NCI-H510A (cell line): ENCODE data around the gene SLC2A8.

Source experiments
- DNase-seq: peaks from one replicate; lab custom pipeline; 2025; lab: John Stamatoyannopoulos, UW

The SLC2A8 gene

DNA sequence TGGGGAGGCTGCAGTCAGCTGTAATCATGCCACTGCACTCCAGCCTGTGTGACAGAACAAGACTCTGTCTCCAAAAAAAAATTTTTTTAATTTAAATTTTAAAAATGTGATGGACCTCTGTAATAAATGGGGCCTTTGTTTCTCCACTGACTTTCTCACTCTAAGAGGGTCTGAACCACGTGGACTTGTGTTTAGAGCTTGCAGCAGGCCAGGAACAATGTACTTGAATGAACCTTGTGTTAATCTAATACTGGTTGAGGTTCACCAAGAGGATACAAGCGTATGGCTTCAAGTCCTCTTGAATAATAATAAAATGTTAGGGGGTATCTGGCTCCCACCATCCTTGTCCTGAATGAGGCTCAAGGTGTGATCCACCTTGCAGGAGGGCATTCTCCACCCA lies 14.4 kb upstream of the SLC2A8 start:
- no peak for DNase-seq

DNA sequence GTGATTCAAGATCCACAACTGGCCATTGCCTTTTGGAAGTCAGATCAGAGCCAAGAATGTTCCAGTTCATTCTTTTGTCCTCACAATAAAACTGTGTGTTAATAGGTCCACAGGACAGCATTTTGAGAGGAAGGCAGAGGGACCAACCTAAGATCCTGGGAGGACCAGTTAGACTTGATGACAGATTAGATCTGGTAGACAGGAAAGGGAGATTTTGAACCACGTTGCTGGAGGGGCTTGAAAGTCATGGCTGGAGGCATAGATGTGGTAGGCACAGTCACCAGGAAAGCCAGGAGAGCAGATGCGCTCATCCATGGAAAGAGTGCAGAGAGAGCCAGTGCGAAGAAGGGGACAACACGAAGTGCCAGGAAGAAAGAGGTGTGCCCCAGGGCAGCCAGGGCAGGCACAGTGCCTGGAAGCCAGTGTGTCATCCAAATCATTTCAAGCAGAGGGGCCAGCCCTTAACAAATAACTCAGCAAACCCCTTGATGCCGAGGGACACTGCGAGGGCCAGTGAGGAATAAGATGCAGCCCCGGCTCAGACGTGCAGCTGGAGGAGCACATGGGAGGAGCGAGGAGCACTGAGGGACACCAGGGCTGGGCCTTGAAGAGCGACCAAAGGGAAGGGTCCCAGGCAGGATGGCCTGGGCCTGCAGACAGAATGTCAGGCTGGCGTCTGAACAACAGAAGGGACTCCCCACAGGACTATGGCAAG lies 12.8 kb upstream of the SLC2A8 start:
- no peak for DNase-seq

DNA sequence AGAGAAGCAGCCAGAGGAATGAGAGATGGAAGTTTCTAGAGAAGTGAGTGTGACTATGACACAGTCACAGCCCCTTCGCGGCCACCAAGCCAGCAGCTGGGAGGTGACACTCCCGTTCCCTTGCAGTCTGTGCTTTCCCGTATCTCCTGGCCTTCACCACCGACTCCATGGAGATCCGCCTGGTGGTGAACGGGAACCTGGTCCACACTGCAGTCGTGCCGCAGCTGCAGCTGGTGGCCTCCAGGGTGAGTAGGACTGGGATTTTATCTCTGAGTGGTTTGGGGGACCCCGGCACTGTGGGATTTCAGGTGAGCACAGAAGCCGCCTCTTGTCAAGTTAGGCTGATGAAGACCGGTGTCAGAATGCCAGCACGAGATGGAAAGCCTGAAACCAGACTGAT lies 12.1 kb upstream of the SLC2A8 start:
- DNase-seq: no peak

DNA sequence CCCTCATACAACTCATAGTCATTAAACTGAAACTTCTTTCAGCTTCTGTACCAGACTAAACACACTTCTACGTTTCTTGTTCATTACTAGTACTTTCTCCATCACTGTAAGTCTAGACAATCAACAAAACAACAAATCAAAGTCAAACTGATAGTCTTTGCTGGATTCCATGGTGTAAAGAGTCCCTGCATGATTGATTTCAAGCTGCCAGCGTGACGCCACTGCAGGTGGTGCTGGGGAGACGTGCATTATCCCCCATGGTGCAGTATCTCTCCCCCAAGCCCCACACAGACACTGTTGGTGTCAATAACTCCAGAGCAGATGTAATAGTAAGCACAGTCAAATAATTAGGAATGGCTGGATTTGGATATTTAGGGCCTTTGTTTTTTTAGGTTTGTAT lies 10.7 kb upstream of the SLC2A8 start:
- DNase-seq: no peak

DNA sequence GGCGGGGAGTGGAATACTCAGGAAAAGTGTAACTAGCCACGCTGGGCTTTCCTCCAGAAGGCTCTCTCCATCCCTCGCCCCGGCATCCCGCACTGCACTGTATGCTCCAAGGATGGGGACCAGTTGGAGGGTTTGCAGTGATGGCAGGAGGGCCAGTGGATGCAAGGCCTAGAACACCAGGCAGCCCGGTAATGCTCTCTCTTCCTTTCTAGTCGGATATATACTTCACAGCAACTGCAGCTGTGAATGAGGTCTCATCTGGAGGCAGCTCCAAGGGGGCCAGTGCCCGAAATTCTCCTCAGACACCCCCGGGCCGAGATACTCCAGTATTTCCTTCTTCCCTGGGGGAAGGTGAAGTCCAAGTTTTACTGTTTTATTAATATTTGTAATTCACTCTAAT lies 10.0 kb upstream of the SLC2A8 start:
- DNase-seq: no peak

DNA sequence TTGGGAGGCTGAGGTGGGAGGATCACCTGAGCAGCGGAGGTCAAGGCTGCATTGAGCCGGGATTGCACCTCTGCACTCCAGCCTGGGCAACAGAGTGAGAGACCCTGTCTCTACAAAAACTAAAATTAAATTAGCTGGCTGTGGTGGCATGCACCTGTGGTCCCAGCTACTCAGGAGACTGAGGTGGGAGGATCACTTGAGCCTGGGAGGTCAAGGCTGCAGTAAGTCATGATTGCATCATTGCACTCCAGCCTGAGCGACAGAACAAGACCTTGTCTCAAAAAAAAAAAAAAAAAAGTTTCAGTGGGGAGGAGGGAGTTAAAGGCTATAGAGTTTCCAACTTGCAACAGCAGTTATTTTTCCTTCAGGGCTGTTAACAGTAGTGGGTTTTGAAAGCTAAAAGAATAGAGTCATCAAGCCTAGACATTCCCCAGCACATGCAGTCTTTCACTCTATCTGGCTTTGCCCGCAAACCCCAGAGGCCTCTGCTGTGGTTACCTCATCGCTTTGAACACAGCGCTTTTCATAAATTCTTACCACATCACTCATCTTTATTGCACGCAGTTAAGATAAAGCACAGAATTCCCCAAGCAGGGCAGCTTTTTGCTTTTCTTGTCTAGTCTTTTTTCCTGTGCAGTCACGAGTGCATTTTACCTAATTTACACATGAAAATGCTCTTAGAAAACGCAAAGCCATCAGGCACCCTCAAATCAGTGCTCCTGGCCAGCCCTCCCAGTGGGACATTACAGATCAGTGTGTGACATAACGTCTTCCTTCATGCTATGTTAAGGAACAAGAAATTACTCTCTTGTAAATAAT lies 8.7 kb upstream of the SLC2A8 start:
- DNase-seq: no peak

DNA sequence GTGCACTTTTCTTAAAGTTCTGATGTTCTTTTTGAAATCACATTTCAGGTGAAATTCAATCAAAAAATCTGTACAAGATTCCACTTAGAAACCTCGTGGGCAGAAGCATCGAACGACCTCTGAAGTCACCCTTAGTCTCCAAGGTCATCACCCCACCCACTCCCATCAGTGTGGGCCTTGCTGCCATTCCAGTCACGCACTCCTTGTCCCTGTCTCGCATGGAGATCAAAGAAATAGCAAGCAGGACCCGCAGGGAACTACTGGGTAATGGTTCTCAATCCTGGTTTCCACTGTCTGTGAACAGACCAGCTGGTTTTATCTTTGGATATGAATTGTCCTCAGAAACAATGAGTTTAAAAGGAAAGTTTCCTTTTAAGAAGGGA lies 8.1 kb upstream of the SLC2A8 start:
- no peak for DNase-seq

DNA sequence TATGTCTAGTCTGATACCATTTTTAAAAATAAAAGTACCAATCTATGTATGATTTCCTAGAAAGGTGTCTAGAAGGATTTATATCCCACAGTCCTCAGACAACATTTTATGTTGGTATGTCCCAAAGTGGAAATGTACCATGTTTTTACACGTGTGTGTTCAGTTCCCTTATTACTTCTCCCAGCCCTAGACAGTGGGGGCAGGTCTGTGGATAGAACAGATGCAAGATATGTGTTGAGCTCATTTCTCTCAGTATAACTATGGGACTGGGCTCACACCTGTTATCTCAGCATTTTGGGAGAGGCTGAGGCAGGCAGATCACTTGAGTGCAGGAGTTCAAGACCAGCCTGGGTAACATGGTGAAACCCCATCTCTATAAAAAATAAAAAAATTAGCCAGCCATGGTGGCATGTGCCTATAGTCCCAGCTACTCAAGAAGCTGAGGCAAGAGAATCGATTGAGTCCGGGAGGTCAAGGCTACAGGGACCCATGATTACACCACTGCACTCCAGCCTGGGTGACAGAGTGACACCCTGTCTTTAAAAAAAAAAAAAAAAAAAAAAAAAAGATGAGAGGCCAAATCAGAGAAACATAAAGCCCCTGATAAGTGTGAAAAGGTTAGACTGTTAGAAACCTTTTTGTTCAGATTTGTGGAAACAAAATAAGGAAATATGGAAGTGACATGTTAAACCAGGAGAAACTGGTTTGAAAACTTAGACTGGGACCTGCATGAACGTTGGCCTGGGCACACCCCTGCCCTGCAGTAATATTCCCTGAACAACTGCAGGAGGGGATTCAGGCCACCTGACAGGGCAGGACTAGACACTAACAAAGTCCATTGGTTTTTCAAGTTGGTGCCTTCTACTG lies 7.4 kb upstream of the SLC2A8 start:
- no peak for DNase-seq

DNA sequence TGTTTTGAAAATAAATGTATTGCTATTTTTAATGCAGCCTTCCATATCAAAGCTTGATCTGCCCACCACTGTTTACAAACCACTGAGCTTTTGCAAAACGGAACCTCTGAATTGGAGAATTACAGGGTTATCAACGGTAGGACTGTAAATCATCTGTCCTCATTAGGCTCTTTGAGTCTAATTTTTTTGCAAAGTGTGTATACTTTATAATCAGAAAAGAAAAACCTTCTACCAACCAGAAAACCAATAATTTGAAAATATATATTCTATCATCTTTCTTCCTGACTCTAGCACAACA lies 6.8 kb upstream of the SLC2A8 start:
- DNase-seq: no peak

DNA sequence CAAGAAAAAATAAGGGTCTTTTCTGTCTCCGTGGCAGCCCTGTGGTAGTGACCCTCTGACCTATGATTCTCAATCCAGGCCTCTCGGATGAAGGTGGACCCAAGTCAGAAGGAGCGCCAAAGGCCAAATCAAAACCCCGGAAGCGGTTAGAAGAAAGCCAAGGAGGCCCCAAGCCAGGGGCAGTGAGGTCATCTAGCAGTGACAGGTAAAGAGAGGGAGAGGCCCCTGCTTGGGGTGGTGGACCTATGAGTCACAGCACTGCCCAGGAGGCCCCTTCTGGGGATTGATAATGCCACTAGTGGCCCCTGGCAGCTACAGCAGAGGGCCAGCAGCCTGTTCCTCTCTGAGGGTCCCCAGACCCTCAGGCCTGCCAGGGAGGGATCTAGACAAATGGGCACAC lies 6.4 kb upstream of the SLC2A8 start:
- DNase-seq: no peak

DNA sequence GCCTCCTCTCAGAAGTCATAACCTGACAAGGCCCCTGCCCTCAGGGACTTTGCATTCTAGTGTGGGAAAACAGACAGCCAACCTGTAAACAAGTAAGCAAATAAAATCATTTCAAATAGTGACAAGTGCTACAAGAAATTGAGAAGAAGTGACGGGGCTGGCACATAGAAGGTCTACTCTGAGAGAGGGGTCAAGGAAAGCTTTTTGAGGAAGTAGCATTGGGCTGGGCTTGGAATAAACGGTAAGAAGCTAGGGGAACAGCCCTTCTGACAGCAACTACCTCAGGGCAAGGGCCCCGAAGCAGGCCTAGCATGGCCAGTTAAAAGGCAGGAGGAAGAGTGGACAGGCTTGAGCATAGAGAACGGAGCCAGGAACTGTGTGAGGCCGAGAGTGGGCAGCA lies 4.8 kb upstream of the SLC2A8 start:
- no peak for DNase-seq

DNA sequence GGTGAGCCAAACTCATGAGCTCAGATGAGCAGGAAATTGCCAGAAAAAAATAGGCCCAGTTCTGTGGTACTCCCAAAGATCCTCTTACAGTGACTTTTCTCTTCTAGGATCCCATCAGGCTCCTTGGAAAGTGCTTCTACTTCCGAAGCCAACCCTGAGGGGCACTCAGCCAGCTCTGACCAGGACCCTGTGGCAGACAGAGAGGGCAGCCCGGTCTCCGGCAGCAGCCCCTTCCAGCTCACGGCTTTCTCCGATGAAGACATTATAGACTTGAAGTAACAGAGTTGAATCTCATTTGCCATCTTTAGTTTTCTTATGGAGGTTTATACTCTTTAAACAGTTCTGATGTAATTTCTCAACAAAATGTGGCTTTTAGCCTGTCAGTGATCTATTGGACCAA lies 4.0 kb upstream of the SLC2A8 start:
- no peak for DNase-seq

DNA sequence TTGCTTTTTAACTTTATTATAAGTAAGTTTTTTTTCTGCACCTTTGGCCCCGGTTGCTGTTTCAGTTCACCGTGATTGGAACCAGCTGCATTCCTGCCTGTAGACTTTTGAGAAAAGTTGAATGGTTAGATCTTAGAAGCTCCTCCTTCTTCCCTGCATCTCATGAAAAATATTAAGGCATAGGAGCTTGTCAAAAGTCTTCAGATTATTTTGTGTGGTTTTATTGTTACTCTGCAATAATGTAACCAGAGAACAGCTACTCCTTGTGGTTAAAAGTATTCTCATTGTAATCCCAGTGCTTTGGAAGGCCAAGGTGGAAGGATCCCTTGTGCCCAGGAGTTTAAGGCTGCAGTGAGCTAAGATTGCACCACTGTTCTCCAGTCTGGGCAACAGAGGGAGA lies 3.3 kb upstream of the SLC2A8 start:
- no peak for DNase-seq

DNA sequence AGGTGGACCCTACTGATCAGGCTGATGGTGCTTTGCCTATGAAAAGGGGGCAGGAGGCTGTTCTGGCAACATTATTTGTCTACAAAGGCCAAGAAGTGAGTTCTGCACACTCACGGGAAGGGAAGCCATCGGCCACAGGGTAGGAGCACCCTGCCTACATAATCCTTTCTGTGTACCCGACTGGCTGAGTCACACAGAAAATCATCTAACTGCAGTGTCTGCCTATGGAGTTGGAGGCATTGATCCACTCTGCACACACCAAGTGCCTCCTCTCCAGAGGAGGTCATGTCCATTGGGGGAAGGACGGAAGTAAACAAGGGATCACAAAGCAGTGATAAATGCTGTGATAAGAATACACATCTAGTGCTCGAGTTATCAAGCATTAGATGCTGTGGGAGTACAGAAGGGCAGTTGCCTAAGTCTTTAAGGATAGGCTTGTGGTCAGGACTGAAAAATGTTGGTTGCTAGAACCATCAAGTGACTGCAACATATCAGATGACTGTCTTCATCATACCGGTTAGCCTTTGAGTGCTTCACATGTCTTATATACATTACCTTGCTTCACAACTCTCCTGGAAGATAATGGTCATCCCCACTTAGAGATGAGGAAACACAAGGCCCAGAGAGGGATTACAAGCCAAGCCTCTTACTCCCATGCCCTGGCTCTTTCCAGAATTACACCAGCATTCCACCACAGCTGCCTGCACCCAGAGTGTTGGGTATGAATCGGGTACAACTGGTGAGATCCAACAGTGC lies 1.3 kb upstream of the SLC2A8 start:
- no peak for DNase-seq

DNA sequence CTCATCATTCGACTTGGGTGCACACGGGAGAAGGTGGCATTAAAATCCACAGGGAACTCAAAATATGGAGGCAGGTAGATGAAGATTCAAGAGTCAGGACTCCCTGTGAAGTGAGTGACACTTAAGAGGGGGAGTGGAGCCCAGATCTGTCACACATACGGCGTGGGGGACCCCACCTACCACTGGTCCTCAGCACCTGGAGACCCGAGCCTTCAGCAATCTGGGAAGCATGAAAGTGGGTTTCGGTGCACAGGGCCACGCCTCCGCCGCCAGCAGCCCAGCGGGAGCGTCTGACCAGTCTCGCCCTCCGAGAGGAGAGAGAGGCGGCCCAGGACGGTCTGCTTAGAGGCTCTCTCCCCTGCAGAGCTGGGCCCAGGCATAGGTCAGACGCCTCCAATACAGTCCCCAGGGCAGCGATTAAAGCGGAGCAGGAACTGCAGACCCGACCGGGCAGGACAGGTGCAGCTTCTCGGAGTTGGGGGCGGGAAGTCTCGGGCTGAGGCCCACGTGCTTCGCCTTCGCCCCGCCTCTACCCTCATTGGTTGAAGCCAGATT lies 639 bp upstream of the SLC2A8 start:
- DNase-seq: no peak

DNA sequence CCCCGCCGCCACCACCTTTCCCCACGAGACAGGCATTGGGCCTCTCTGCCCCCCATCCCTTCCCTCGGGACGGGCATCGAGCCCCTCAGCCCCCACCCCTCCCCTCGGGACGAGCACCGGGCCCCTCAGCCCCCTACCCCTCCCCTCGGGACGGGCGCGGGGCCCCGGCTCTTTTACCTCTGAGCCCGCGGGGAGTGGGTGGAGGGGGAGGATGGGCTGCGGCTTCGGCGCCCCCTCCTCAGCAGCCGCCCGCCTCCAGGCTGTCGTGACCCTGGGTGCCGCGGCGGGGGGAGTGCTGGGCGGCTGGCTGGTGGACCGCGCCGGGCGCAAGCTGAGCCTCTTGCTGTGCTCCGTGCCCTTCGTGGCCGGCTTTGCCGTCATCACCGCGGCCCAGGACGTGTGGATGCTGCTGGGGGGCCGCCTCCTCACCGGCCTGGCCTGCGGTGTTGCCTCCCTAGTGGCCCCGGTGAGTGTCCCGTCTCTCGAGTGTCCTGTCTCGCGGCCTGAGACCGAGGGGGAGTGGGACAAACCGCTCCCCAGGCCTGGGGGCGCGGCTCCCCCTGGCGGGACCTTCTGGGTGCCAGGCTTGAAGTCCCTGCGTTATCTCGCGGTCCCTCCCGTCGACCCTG lies 791 bp downstream of the SLC2A8 start:
- DNase-seq: no peak

DNA sequence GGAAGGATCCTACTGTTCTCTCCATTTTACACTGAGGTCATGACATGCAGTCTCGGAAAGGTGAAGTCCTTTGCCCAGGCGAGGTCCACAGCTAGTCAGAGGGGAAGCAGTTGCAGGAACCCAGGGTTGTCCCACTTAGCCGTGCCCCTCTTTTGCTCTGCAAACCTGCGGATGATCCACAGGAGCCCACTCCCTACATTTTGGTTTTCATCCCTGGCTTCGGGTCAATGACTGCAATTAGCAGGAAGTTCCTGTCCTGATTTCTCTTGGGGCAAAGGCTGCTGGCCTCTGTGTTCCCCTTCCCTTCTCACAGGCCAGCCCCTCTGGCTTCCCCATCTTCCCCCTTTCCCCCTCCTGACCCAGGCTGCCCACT lies 1.3 kb downstream of the SLC2A8 start:
- DNase-seq: no peak

DNA sequence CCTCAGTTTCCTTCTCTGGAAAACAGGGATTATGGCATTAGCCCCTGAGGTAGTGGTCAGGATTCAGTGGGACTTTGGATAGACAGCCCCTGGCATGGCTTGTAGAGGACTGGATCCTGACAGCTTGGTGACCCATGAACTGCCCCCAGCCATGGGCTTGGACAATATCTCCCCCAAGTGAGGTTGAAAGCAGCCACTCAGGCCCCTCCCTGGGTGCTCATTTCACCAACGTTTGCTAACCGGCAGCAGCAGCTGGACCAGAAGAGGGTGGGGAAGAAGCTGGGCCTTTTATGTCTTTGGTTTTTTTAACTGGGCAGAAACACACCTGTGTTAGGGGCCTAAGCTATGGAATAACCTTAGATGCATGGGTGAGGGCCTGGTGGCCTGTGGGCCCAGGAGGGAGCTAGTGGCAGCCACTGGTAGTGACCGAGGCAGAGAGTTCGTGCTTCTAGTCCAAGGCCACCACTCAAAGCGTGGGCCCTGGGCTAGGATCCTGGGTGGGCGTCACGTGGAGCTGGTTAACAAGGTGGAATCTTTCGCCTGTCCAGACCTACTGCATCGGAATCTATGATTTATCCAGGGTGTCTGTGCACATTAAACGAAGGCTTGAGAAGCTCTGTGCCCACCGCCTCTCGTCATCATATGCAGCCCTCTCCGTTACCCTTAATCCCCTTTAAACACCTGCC lies 1.9 kb downstream of the SLC2A8 start:
- DNase-seq: no peak

DNA sequence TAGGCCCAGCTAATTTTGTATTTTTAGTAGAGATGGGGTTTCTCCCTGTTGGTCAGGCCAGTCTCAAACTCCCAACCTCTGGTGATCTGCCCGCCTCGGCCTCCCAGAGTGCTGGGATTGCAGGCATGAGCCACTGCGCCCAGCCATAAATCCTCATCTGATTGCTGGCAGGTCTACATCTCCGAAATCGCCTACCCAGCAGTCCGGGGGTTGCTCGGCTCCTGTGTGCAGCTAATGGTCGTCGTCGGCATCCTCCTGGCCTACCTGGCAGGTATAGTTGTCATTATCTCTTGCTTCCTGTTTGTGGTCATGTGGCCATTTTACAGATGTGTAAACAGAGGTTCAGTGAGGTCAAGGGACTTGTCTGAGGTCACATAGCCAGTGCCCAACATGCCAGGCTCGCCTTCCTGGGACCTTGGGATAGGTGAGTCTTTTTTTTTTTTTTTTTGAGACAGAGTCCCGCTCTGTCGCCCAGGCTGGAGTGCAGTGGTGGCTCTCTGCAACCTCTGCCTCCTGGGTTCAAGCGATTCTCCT lies 2.8 kb downstream of the SLC2A8 start:
- DNase-seq: no peak

DNA sequence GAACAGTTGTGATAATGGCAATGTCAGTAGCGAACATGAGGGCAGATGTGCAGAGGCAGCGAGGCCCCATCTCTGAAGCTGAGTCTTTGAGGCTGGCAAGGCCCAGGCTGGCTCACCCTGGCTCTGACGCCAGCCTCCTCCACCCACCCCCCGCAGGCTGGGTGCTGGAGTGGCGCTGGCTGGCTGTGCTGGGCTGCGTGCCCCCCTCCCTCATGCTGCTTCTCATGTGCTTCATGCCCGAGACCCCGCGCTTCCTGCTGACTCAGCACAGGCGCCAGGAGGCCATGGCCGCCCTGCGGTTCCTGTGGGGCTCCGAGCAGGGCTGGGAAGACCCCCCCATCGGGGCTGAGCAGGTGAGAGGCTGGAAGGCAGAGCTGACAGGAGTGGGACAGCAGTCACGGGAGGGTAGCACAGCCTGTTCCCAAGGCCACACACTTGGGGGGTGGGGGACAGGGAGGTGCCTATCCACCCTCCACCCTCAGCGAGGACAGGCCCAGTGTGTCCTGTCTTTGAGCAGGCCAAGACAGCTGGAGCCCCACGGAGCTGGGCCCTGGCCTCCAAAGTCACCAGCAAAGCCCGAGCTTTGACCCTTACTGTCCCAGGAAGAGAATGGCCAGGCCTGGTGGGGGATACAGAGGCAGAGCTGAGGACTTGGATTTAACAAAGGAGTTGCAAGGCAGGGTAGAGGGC lies 5.6 kb downstream of the SLC2A8 start:
- DNase-seq: no peak
